GM12874 (cell line): ENCODE data around the gene MCRIP2.

Source experiments
- CTCF ChIP-seq: IDR thresholded peaks from 2 replicates; pipeline ENCODE4 v1.5.1; 2011; ENCODE audit warnings: low read depth, mild to moderate bottlenecking, control low read depth, low read length, moderate library complexity; ENCODE audit not compliant: insufficient read depth

MCRIP2 gene

DNA sequence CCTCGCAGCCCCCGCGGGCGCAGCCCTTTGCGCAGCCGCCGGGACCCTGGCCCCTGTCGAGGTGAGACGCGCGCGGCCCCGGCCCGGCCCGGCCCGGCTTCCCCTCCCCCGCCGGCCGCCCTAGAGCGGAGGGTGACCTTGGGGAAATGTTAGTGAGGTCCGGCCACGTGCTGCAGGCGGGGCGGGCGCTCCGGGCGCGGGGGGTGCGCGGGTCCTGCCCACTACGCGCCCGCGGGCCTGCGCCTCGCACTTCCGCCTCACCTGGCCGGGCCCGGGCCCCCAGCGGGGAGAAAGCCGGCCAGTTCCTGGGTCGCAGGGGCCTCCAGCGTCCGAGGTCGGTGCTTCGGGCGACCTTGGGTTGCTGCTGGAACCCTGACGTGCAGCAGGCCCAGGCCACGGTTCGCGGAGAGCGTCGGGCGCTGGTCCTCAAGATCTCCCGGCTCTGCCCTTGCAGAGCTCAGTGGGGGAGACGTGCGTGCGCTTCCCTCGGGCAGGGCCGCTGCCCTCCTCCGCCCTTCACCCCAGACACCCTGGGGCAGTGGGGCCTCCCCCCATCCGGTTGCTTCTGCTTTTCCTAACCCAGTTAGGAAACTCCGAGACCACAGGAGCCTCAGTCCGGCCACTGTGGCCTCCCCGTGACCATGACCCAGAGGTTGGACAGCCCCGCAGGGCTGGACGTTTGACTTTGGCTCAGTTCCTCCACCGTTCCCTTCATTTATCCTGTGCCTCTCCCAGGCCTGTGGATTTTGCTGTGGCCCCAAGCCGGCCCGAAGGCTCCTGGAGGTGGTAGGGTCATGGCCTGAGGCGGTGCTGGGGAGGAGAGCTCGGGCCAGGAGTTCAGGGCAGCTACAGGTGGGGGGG lies 791 bp downstream of the MCRIP2 start:
- TF ChIP-seq CTCF, result no peak

GRCh38 chr16:643050-643368 lies 1.4 kb downstream of the MCRIP2 start:
- no peak for TF ChIP-seq CTCF

GRCh38 chr16:644556-644955 lies 2.9 kb downstream of the MCRIP2 start:
- no peak for TF ChIP-seq CTCF

DNA sequence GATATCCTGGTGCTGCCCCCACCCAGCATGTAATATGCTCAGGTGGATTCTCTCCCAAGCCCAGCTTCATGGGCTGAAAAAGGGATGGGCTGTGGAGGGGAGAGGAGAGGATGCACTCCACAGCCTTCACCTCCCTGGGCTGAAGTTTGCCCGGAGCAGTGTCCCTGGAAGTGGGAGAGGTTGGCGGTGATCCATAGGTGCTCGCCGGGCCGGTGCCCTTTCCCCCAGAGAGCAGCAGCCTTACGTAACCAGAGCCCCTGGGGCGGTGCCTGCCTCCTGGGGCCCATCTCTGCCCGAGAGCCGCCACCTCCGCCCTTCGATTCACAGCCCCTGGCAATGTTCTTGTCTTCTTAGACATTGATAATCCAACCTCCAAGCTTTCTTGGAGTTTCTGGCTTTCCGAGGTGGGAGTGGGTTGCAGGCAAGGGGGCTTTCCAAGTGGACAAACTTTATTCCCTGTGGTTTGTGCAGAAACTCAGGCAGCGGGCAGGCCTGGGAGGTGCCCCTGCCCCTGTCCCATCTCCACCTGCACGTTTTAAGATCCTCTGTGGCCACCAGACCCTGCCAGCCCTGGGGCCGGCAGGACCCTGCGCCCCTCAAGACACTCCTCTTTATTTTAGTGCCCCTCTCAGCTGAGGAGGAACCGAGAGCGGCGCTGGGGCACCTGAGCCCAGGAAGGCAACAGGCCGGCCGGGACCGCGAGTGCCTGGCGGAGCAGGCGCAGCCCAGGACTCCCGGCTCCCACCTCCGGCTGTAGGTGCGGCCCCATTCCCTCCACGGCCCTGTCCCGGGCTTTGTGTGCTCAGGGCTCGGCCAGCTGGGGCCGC lies 4.4 kb downstream of the MCRIP2 start:
- TF ChIP-seq CTCF, result no peak

- no peak for TF ChIP-seq CTCF
These were observed 5.1 kb downstream of the MCRIP2 start for GRCh38 chr16:646679-647172.

DNA sequence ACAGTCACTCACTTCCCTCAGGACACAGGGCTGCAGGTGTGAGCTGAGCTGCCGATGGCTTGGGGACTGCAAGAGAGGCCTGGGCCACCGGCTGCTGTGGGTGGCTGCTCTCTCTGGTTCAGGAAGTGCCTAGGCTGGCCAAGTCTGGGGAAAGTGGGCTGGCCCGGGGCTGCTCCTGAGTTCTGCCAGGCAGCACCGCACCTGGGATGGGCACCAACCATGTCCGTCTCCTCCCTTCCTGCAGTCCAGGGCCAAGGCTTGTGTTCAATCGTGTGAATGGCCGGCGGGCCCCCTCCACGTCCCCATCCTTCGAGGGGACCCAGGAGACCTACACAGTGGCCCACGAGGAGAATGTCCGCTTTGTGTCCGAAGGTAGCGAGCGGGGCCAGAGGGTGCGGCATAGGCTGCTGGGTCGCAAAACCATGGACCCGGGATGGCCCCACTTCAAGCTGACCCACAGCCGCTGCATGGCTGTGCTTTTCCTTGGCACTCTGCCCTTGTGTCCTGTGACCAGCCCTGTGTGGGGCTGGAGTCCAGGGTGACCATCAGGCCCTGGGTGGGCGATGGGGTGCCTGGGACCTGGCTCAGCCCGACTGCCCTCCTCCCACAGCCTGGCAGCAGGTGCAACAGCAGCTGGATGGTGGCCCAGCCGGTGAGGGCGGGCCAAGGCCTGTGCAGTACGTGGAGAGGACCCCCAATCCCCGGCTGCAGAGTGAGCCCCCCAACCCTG lies 5.7 kb downstream of the MCRIP2 start:
- TF ChIP-seq CTCF, result no peak
